H9 (cell line): ENCODE data around the gene GIMAP1. TPM values are rescaled to one million over a fixed set of nuclear protein-coding genes. Genes with fewer than 3 reads are reported as not detected.

Experiments
- DNase-seq: peaks from one replicate; pipeline ENCODE4 v3.0.0-alpha.2; 2017
- H2AFZ ChIP-seq: one replicate; pipeline ENCODE4 v1.6.1; 2013; ENCODE audit warnings: mild to moderate bottlenecking, low read length, control low read depth, moderate library complexity
- H2AK5ac ChIP-seq: 2 replicates; pipeline ENCODE4 v1.6.1; 2013; ENCODE audit warnings: low read length, control low read depth, mixed read lengths; ENCODE audit not compliant: insufficient read length
- H2BK120ac ChIP-seq: one replicate; pipeline ENCODE4 v1.6.1; 2013; ENCODE audit warnings: low read depth, mild to moderate bottlenecking, low read length, control low read depth, inconsistent platforms; ENCODE audit not compliant: poor library complexity, severe bottlenecking
- H2BK12ac ChIP-seq: 2 replicates; pipeline ENCODE4 v1.6.1; 2013; ENCODE audit warnings: low read length, control low read depth, mixed read lengths, low read depth; ENCODE audit not compliant: insufficient read length
- H2BK15ac ChIP-seq: 2 replicates; pipeline ENCODE4 v1.6.1; 2013; ENCODE audit warnings: low read depth, low read length, control low read depth
- H2BK20ac ChIP-seq: one replicate; pipeline ENCODE4 v1.6.1; 2013; ENCODE audit warnings: low read depth, mild to moderate bottlenecking, low read length, control low read depth, inconsistent platforms; ENCODE audit not compliant: poor library complexity, severe bottlenecking
- H2BK5ac ChIP-seq: 2 replicates; pipeline ENCODE4 v1.6.1; 2013; ENCODE audit warnings: low read length, control low read depth, mixed read lengths; ENCODE audit not compliant: insufficient read length
- H3K14ac ChIP-seq: 2 replicates; pipeline ENCODE4 v1.6.1; 2013; ENCODE audit warnings: low read length, control low read depth; ENCODE audit not compliant: insufficient read depth
- H3K18ac ChIP-seq: 2 replicates; pipeline ENCODE4 v1.6.1; 2013; ENCODE audit warnings: low read depth, mild to moderate bottlenecking, mixed read lengths, low read length, control low read depth; ENCODE audit not compliant: insufficient read length
- H3K23ac ChIP-seq: 2 replicates; pipeline ENCODE4 v1.6.1; 2013; ENCODE audit warnings: low read length, control low read depth, mixed read lengths, low read depth; ENCODE audit not compliant: insufficient read length
- H3K23me2 ChIP-seq: 2 replicates; pipeline ENCODE4 v1.6.1; 2013; ENCODE audit warnings: low read depth, mild to moderate bottlenecking, mixed read lengths, low read length, control low read depth; ENCODE audit not compliant: insufficient read length, poor library complexity, severe bottlenecking
- H3K27ac ChIP-seq: 2 replicates; pipeline ENCODE4 v1.5.1; 2013; ENCODE audit warnings: low read length, control low read depth, mixed read lengths, low read depth; ENCODE audit not compliant: insufficient read length
- H3K27me3 ChIP-seq: 2 replicates; pipeline ENCODE4 v1.6.1; 2013; ENCODE audit warnings: low read length, control low read depth, inconsistent platforms; ENCODE audit not compliant: insufficient read depth
- H3K4ac ChIP-seq: 2 replicates; pipeline ENCODE4 v1.6.1; 2013; ENCODE audit warnings: low read depth, mild to moderate bottlenecking, control low read depth, inconsistent platforms, low read length, moderate library complexity
- H3K4me1 ChIP-seq: 2 replicates; pipeline ENCODE4 v1.6.1; 2013; ENCODE audit warnings: low read length, control low read depth, inconsistent platforms; ENCODE audit not compliant: insufficient read depth
- H3K4me2 ChIP-seq: 2 replicates; pipeline ENCODE4 v1.6.1; 2013; ENCODE audit warnings: low read length, control low read depth, mixed read lengths; ENCODE audit not compliant: insufficient read length, insufficient read depth
- H3K56ac ChIP-seq: 2 replicates; pipeline ENCODE4 v1.6.1; 2013; ENCODE audit warnings: low read depth, mild to moderate bottlenecking, mixed read lengths, low read length, control low read depth; ENCODE audit not compliant: insufficient read length
- H3K79me1 ChIP-seq: 2 replicates; pipeline ENCODE4 v1.6.1; 2013; ENCODE audit warnings: low read depth, mild to moderate bottlenecking, moderate library complexity, low read length, control low read depth, inconsistent platforms; ENCODE audit not compliant: insufficient read depth, poor library complexity, severe bottlenecking
- H3K79me2 ChIP-seq: 2 replicates; pipeline ENCODE4 v1.6.1; 2013; ENCODE audit warnings: low read length, control low read depth, inconsistent platforms; ENCODE audit not compliant: insufficient read depth
- H3K9ac ChIP-seq: 2 replicates; pipeline ENCODE4 v1.6.1; 2013; ENCODE audit warnings: low read length, control low read depth, mixed read lengths; ENCODE audit not compliant: insufficient read length; ENCODE audit errors: extremely low read depth
- H3K9me3 ChIP-seq: one replicate; pipeline ENCODE4 v1.6.1; 2013; ENCODE audit warnings: low read depth, low read length, inconsistent platforms; ENCODE audit not compliant: control insufficient read depth
- H3T11ph ChIP-seq: one replicate; pipeline ENCODE4 v1.6.1; 2013; ENCODE audit warnings: mild to moderate bottlenecking, low read length, control low read depth, inconsistent platforms
- H4K20me1 ChIP-seq: one replicate; pipeline ENCODE4 v1.6.1; 2013; ENCODE audit not compliant: control insufficient read depth, insufficient read length, insufficient read depth
- H4K5ac ChIP-seq: 2 replicates; pipeline ENCODE4 v1.6.1; 2013; ENCODE audit warnings: low read depth, mild to moderate bottlenecking, mixed read lengths, low read length, control low read depth; ENCODE audit not compliant: insufficient read length
- H4K8ac ChIP-seq: replicated peaks from 2 replicates; pipeline ENCODE4 v1.6.1; 2013; ENCODE audit warnings: low read length, control low read depth, mixed read lengths, low read depth; ENCODE audit not compliant: insufficient read length
- H4K91ac ChIP-seq: 2 replicates; pipeline ENCODE4 v1.6.1; 2013; ENCODE audit warnings: low read depth, mild to moderate bottlenecking, moderate library complexity, mixed read lengths, low read length, control low read depth; ENCODE audit not compliant: insufficient read length
- H3K27ac Mint-ChIP-seq, 3 experiments: 2 replicates in 2 of 3; 3 replicates in 1 of 3; pipeline ENCODE4 v1.8.0; 2020 to 2021; ENCODE audit warnings: mixed read lengths in 3 of 3, mild to moderate bottlenecking in 1 of 3, moderate library complexity in 1 of 3
- H3K27me3 Mint-ChIP-seq: 2 replicates; pipeline ENCODE4 v1.8.0; 2021; ENCODE audit warnings: low read depth, mild to moderate bottlenecking, moderate library complexity, mixed read lengths
- H3K36me3 Mint-ChIP-seq, 3 experiments: 2 replicates in 2 of 3; 3 replicates in 1 of 3; pipeline ENCODE4 v1.8.0; 2020 to 2021; ENCODE audit warnings: low read depth in 3 of 3, mixed read lengths in 3 of 3; ENCODE audit not compliant: insufficient read depth in 1 of 3
- H3K4me1 Mint-ChIP-seq, 2 experiments: 2 replicates each; pipeline ENCODE4 v1.8.0; 2020; ENCODE audit warnings: mixed read lengths in 2 of 2
- H3K4me3 Mint-ChIP-seq, 2 experiments: 2 replicates in 1 of 2; 3 replicates in 1 of 2; pipeline ENCODE4 v1.8.0; 2020 to 2021; ENCODE audit warnings: mild to moderate bottlenecking in 2 of 2, mixed read lengths in 2 of 2, moderate library complexity in 1 of 2
- H3K9me3 Mint-ChIP-seq, 2 experiments: 2 replicates in 1 of 2; 3 replicates in 1 of 2; pipeline ENCODE4 v1.8.0; 2020; ENCODE audit warnings: mild to moderate bottlenecking in 2 of 2, mixed read lengths in 2 of 2, moderate library complexity in 1 of 2
- CTCF ChIP-seq: fragments of 200-600 bp; sonication (generic); conservative IDR thresholded peaks from 3 replicates; pipeline ENCODE4 v1.8.0; 2021; ENCODE audit warnings: antibody characterized with exemption, mild to moderate bottlenecking
- total RNA-seq: library from RNA; stranded (reverse); gene quantifications from 2 replicates; pipeline ENCODE4 v1.2.1, GENCODE V29; 2021

The GIMAP1 gene
- total RNA-seq, 1 experiment from 2014 or later, result not detected

DNA sequence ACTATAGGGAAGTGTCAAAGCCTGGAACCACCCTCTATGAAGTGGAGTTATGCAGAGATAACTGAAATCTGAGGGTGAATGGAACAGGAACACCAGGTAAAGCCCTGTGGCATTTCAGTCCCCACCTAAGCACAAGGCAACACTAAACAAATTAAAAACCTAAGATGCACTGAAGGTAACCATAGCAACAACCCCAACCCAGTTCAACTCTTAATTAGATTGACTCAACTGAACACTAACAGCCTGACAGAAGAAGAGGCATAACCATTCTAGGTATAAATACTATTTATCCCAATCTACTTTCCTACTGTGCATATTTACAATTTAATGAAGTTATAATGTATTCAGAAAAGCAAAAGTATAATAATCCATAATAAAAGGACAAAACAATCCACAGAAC, 11.6 kb downstream of the GIMAP1 start:
- no peak overlapping the region for H4K8ac ChIP-seq
- no peak overlapping the region for H3K14ac ChIP-seq
- Mint-ChIP-seq H3K36me3 (no peaks in the 10 kb centered on the region; a peak in 1 of 7 replicates), H3K27me3 (peaks cover 100% of the 10 kb centered on the region), H3K27ac (no peak overlapping the region), H3K4me1 (no peaks in the 10 kb centered on the region), H3K4me3 (no peak overlapping the region), H3K9me3 (peaks cover 19 to 41% of the 10 kb centered on the region in 2 experiments)
- no peak overlapping the region for H3K27ac ChIP-seq
- H4K91ac ChIP-seq, result no peak overlapping the region
- H3K4ac ChIP-seq, result no peak overlapping the region
- no peaks in the 10 kb centered on the region for H3K79me1 ChIP-seq
- H3K56ac ChIP-seq, result no peak overlapping the region
- H2BK12ac ChIP-seq, result no peak overlapping the region
- no peak for DNase-seq
- H3K4me2 ChIP-seq, result no peak overlapping the region
- H3K9ac ChIP-seq, result no peak overlapping the region
- no peak for TF ChIP-seq CTCF
- no peaks in the 10 kb centered on the region for H3K4me1 ChIP-seq
- no peak overlapping the region for H2BK5ac ChIP-seq
- H3K79me2 ChIP-seq, result no peaks in the 10 kb centered on the region
- H3K23me2 ChIP-seq, result no peaks in the 10 kb centered on the region
- H3K9me3 ChIP-seq, result no peaks in the 10 kb centered on the region
- no peak overlapping the region for H3T11ph ChIP-seq
- H4K20me1 ChIP-seq, result no peaks in the 10 kb centered on the region
- H2BK15ac ChIP-seq, result no peak overlapping the region
- H3K27me3 ChIP-seq, result peaks cover 26% of the 10 kb centered on the region
- no peak overlapping the region for H2AK5ac ChIP-seq
- no peak overlapping the region for H2AFZ ChIP-seq
- no peak overlapping the region for H3K18ac ChIP-seq
- no peak overlapping the region for H3K23ac ChIP-seq
- H4K5ac ChIP-seq, result no peak overlapping the region
- no peak overlapping the region for H2BK120ac ChIP-seq
- no peak overlapping the region for H2BK20ac ChIP-seq
